Neural cell (in vitro differentiated cells): ENCODE measurements around the gene FHL3. TPM values are rescaled to one million over a fixed set of nuclear protein-coding genes. Genes with fewer than 3 reads are reported as not detected.
A peak's percentile ranks its signal among the peaks of the same experiment; 100 is the strongest.

Experiments used
- H2AFZ ChIP-seq: fragments of 200-600, 300-800 bp; sonication (generic), shearing (Covaris generic); 2 replicates; pipeline ENCODE4 v1.6.0; 2014; ENCODE audit warnings: low read depth, mild to moderate bottlenecking, antibody characterized with exemption, low read length, moderate library complexity
- H3F3A ChIP-seq: fragments of 200-600 bp; shearing (Covaris generic); 2 replicates; pipeline ENCODE4 v1.6.1; 2016; ENCODE audit warnings: mild to moderate bottlenecking, moderate library complexity, mixed read lengths, antibody characterized with exemption, low read length; ENCODE audit not compliant: insufficient read depth, poor library complexity, severe bottlenecking
- H3K27ac ChIP-seq: fragments of 200-600, 300-800 bp; sonication (generic), shearing (Covaris generic); 2 replicates; pipeline ENCODE4 v1.5.1; 2014; ENCODE audit warnings: mild to moderate bottlenecking, low read length, moderate library complexity
- H3K27me3 ChIP-seq: fragments of 300-800, 200-600 bp; sonication (generic), shearing (Covaris generic); 2 replicates; pipeline ENCODE4 v1.6.0; 2014; ENCODE audit warnings: mild to moderate bottlenecking, low read depth, low read length, moderate library complexity; ENCODE audit not compliant: insufficient read depth
- H3K36me3 ChIP-seq: fragments of 300-800, 200-600 bp; sonication (generic), shearing (Covaris generic); 2 replicates; pipeline ENCODE4 v1.5.1; 2014; ENCODE audit warnings: mild to moderate bottlenecking, antibody characterized with exemption, low read length, moderate library complexity; ENCODE audit not compliant: insufficient read depth
- H3K4me2 ChIP-seq: fragments of 300-800, 200-600 bp; sonication (generic), shearing (Covaris generic); 2 replicates; pipeline ENCODE4 v1.6.0; 2014; ENCODE audit warnings: mild to moderate bottlenecking, low read length
- H3K4me3 ChIP-seq: fragments of 300-800, 200-600 bp; sonication (generic), shearing (Covaris generic); 2 replicates; pipeline ENCODE4 v1.5.1; 2014; ENCODE audit warnings: mild to moderate bottlenecking, low read length, moderate library complexity
- H3K79me2 ChIP-seq: fragments of 200-600 bp; shearing (Covaris generic); replicated peaks from 2 replicates; pipeline ENCODE4 v1.6.0; 2014; ENCODE audit warnings: mild to moderate bottlenecking, low read length, moderate library complexity; ENCODE audit not compliant: insufficient read depth
- H3K9ac ChIP-seq: fragments of 300-800, 200-600 bp; sonication (generic), shearing (Covaris generic); 2 replicates; pipeline ENCODE4 v1.6.1; 2016; ENCODE audit warnings: mild to moderate bottlenecking, low read length, mixed read lengths
- H3K9me2 ChIP-seq: fragments of 200-600 bp; shearing (Covaris generic); 2 replicates; pipeline ENCODE4 v1.6.1; 2016; ENCODE audit warnings: mild to moderate bottlenecking, low read length, mixed read lengths; ENCODE audit not compliant: insufficient read depth
- H3K9me3 ChIP-seq: fragments of 200-600, 300-800 bp; sonication (generic), shearing (Covaris generic); 2 replicates; pipeline ENCODE4 v1.6.1; 2016; ENCODE audit warnings: mild to moderate bottlenecking, mixed run types, low read length, moderate library complexity, mixed read lengths
- H4K20me1 ChIP-seq: fragments of 200-600 bp; shearing (Covaris generic); 2 replicates; pipeline ENCODE4 v1.6.1; 2016; ENCODE audit warnings: mild to moderate bottlenecking, mixed run types; ENCODE audit not compliant: insufficient read depth
- CTCF ChIP-seq: fragments of 450-650 bp; IDR thresholded peaks from 2 replicates; pipeline ENCODE4 v1.5.1; 2014; ENCODE audit warnings: antibody characterized with exemption, mild to moderate bottlenecking, moderate library complexity; ENCODE audit not compliant: poor library complexity, severe bottlenecking
- EP300 ChIP-seq: fragments of 450-650 bp; conservative IDR thresholded peaks from 2 replicates; pipeline ENCODE4 v1.6.1; 2014; ENCODE audit warnings: antibody characterized with exemption, mild to moderate bottlenecking, moderate library complexity; ENCODE audit not compliant: poor library complexity, severe bottlenecking
- EZH2 ChIP-seq: fragments of 200-600, 300-800 bp; shearing (Covaris generic), sonication (generic); IDR thresholded peaks from 2 replicates; pipeline ENCODE4 v1.6.1; 2014; ENCODE audit warnings: antibody characterized with exemption, low read length, borderline replicate concordance, mild to moderate bottlenecking; ENCODE audit not compliant: insufficient read depth, poor library complexity, severe bottlenecking
- MXI1 ChIP-seq: fragments of 450-650 bp; conservative IDR thresholded peaks from 2 replicates; pipeline ENCODE4 v1.6.1; 2014; ENCODE audit warnings: antibody characterized with exemption, mild to moderate bottlenecking; ENCODE audit not compliant: poor library complexity, severe bottlenecking
- POLR2AphosphoS5 ChIP-seq: IDR thresholded peaks from 2 replicates; pipeline ENCODE4 v1.6.1; 2012
- RAD21 ChIP-seq: fragments of 450-650 bp; conservative IDR thresholded peaks from 2 replicates; pipeline ENCODE4 v1.6.1; 2014; ENCODE audit warnings: antibody characterized with exemption, mild to moderate bottlenecking, moderate library complexity
- REST ChIP-seq: IDR thresholded peaks from 2 replicates; pipeline ENCODE4 v1.6.1; 2012; ENCODE audit warnings: borderline replicate concordance
- SMC3 ChIP-seq: fragments of 450-650 bp; conservative IDR thresholded peaks from 2 replicates; pipeline ENCODE4 v1.6.1; 2014; ENCODE audit warnings: antibody characterized with exemption, mild to moderate bottlenecking, moderate library complexity; ENCODE audit not compliant: poor library complexity
- TAF1 ChIP-seq: IDR thresholded peaks from 2 replicates; pipeline ENCODE4 v1.6.1; 2012; ENCODE audit warnings: low read depth
- polyA minus RNA-seq: library from RNA; depleted of rRNA, polyadenylated mRNA; stranded (reverse); fragments of >200 nt; gene quantifications from 2 replicates; pipeline ENCODE4 v1.2.3, GENCODE V29; 2014
- polyA plus RNA-seq: library from polyadenylated mRNA; depleted of rRNA; stranded (reverse); fragments of >200 nt; gene quantifications from 2 replicates; pipeline ENCODE4 v1.2.3, GENCODE V29; 2014

The FHL3 gene
- 3.3 and 3.5 TPM in 2 replicates for polyA plus RNA-seq
- polyA minus RNA-seq = 1.2 TPM in 2 replicates

GRCh38 chr1:38005195-38006007 is at the start of gene FHL3:
Gene FHL3 (minus strand): TSS chr1:38005514. CDS start chr1:37999412, 6,102 bp downstream.
- no peaks in the 10 kb centered on the region for H3K9me3 ChIP-seq
- no peak within 1 kb of the TSS for H3K27ac ChIP-seq

More at GRCh38 chr1:38005195-38006007, at the start of gene FHL3:
- H3K4me3 ChIP-seq = peak within 1 kb of the TSS; percentile 61
- no peaks in the 10 kb centered on the region for H4K20me1 ChIP-seq
- no peaks in the 10 kb centered on the region for H3K79me2 ChIP-seq
- no peaks in the 10 kb centered on the region for H3K36me3 ChIP-seq
- H3K9ac ChIP-seq = peak within 1 kb of the TSS; percentile 44
- no peak within 1 kb of the TSS for H2AFZ ChIP-seq
- TF ChIP-seq REST (no peak), RAD21 (no peak), EZH2 (no peak), TAF1 (no peak), POLR2AphosphoS5 (no peak), SMC3 (no peak), CTCF (no peak), MXI1 (no peak), EP300 (no peak)
- no peaks in the 10 kb centered on the region for H3K9me2 ChIP-seq
- peaks cover 12% of the 10 kb centered on the region for H3K27me3 ChIP-seq
- H3K4me2 ChIP-seq = no peak within 1 kb of the TSS
- H3F3A ChIP-seq = no peaks in the 10 kb centered on the region
